ENCODE measurements around the gene NINJ2. TPM values are rescaled to one million over a fixed set of nuclear protein-coding genes. Genes with fewer than 3 reads are reported as not detected.

NINJ2 gene
- 0.36 TPM in 1 of 2 replicates, not detected in the other for total RNA-seq

DNA sequence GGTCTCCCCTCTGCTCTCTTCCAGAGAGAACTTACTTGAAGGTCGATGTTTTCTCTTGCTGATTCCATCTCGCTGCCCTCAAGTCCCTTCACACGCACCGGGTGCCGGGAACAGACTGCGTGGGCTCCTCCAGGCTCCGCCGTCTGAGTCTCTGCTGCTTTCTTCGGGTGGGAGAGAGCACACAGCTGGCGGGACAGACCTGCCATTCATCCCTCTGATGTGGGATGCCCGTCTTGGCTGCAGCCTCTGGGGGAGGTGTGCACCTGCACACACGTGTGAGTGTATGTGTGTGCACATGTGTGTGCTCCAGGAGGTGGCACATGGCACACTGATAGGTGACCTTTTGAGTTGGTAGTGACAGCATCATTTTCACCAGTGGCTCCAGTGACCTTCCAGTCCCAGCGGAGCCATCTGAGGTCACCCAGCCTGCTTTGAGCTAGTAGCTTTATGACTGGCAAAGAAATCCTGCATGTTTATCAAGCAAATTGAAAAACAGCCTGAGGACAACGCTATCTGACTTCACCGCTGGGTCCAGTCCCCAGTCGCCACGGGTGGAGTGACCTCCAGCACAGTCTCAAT is at the start of gene NINJ2:
TSS of gene NINJ2 (minus strand) at position 153 of the 579 bp plus-strand sequence. CDS start at position 68, 85 bp downstream.

Small RNAs within 50 kb of the gene (small RNA-seq; reads per million reads assigned to genes)
- not detected for gene RNU7-103P

Other genes starting within 250 kb of the NINJ2 start
- gene B4GALNT3, start 203.5 kb downstream of the NINJ2 start, total RNA-seq, result 0.32 and 0.36 TPM in 2 replicates
- 98.4 and 112 TPM in 2 replicates for gene WNK1, start 89.1 kb upstream of the NINJ2 start, total RNA-seq